DND-41 (cell line): ENCODE measurements around the gene STT3B.
"Not testable (repeated sequence)": the region's sequence is repeated elsewhere in the genome, so short reads cannot be mapped to it uniquely, and the experiment has no call there.

Experiments used
- ATAC-seq: fragments of 200-7000 bp; cut with Tn5 transposase; 3 replicates; pipeline ENCODE4 v1.9.1; 2021; ENCODE audit warnings: low read depth; ENCODE audit not compliant: insufficient read depth
- DNase-seq: peaks from one replicate; pipeline ENCODE4 v3.0.0-alpha.2; 2020
- H2AFZ ChIP-seq: 2 replicates; pipeline ENCODE4 v1.6.0; 2012; ENCODE audit warnings: low read depth, low read length
- H3K27ac ChIP-seq: 2 replicates; pipeline ENCODE4 v1.5.1; 2012; ENCODE audit warnings: low read length, inconsistent platforms
- H3K27me3 ChIP-seq: fragments of 200-600 bp; sonication (generic); 2 replicates; pipeline ENCODE4 v1.6.0; 2012; ENCODE audit warnings: low read length, mild to moderate bottlenecking, inconsistent platforms; ENCODE audit not compliant: insufficient read depth, poor library complexity
- H3K36me3 ChIP-seq: 2 replicates; pipeline ENCODE4 v1.5.1; 2012; ENCODE audit warnings: low read length, inconsistent platforms; ENCODE audit not compliant: insufficient read depth
- H3K4me1 ChIP-seq: 2 replicates; pipeline ENCODE4 v1.5.1; 2012; ENCODE audit warnings: mild to moderate bottlenecking, low read length; ENCODE audit not compliant: insufficient read depth
- H3K4me2 ChIP-seq: 2 replicates; pipeline ENCODE4 v1.6.0; 2012; ENCODE audit warnings: mild to moderate bottlenecking, moderate library complexity, low read length, inconsistent platforms; ENCODE audit not compliant: insufficient read depth
- H3K4me3 ChIP-seq, 2 experiments: fragments of 200-600 bp in 1 of 2; shearing (Covaris generic) in 1 of 2; 2 replicates each; pipeline ENCODE4 v1.5.1; 2012 to 2016; ENCODE audit warnings: inconsistent platforms in 2 of 2, low read length in 2 of 2, mild to moderate bottlenecking in 2 of 2, low read depth in 1 of 2, moderate library complexity in 1 of 2
- H3K79me2 ChIP-seq: 2 replicates; pipeline ENCODE4 v1.6.0; 2012; ENCODE audit warnings: low read length, inconsistent platforms; ENCODE audit not compliant: insufficient read depth
- H3K9ac ChIP-seq: 2 replicates; pipeline ENCODE4 v1.6.0; 2012; ENCODE audit warnings: low read depth, mild to moderate bottlenecking, inconsistent platforms, low read length, moderate library complexity
- H3K9me3 ChIP-seq: 2 replicates; pipeline ENCODE4 v1.5.1; 2012; ENCODE audit warnings: low read length, moderate library complexity, mild to moderate bottlenecking, inconsistent platforms; ENCODE audit not compliant: insufficient read depth, severe bottlenecking
- H4K20me1 ChIP-seq: 2 replicates; pipeline ENCODE4 v1.6.0; 2012; ENCODE audit warnings: low read length; ENCODE audit not compliant: insufficient read depth
- CTCF ChIP-seq: IDR thresholded peaks from 2 replicates; pipeline ENCODE4 v1.5.1; 2012; ENCODE audit warnings: borderline replicate concordance, low read length, moderate library complexity, mild to moderate bottlenecking; ENCODE audit not compliant: poor library complexity, severe bottlenecking; ENCODE audit errors: extremely low read depth
- EZH2 ChIP-seq: IDR thresholded peaks from 3 replicates; pipeline ENCODE4 v1.6.1; 2012; ENCODE audit warnings: borderline replicate concordance, low read depth, mild to moderate bottlenecking, moderate library complexity, low read length, inconsistent platforms; ENCODE audit not compliant: severe bottlenecking

Gene STT3B

GRCh38 chr3:31505371-31506048 lies 27.2 kb upstream of the STT3B start:
- TF ChIP-seq CTCF (no peak), EZH2 (no peak)
- Histone ChIP-seq H3K36me3 (no peaks in the 10 kb centered on the region), H3K27me3 (no peaks in the 10 kb centered on the region), H3K27ac (peak overlapping the region; percentile 23; the same call in 1 of the 2 replicates), H3K4me3 (no peak overlapping the region), H3K9me3 (no peaks in the 10 kb centered on the region), H3K9ac (no peak overlapping the region), H3K4me2 (no peak overlapping the region; the same call in 1 of the 2 replicates), H3K4me1 (peaks cover 32% of the 10 kb centered on the region), H4K20me1 (no peaks in the 10 kb centered on the region), H2AFZ (peak overlapping the region; percentile 28), H3K79me2 (no peaks in the 10 kb centered on the region)
- no peak for DNase-seq
- peak; percentile 73 for ATAC-seq

- not testable (repeated sequence) for H3K79me2 ChIP-seq, H3K36me3 ChIP-seq, H3K4me2 ChIP-seq, H4K20me1 ChIP-seq, H3K9me3 ChIP-seq, ATAC-seq, H3K27ac ChIP-seq, H3K9ac ChIP-seq, H3K4me3 ChIP-seq, H3K27me3 ChIP-seq, DNase-seq
- Histone ChIP-seq H3K4me1 (peaks cover 32% of the 10 kb centered on the region), H2AFZ (0 out of 2 replicates have a peak overlapping the region, but pooled peaks have one; percentile 21)
These were observed 26.2 kb upstream of the STT3B start for GRCh38 chr3:31506515-31506914.

- Histone ChIP-seq H3K36me3 (no peaks in the 10 kb centered on the region), H3K4me2 (no peak overlapping the region), H3K4me1 (peaks cover 32% of the 10 kb centered on the region), H3K79me2 (no peaks in the 10 kb centered on the region), H2AFZ (no peak overlapping the region), H3K4me3 (no peak overlapping the region), H3K27ac (no peak overlapping the region), H3K27me3 (no peaks in the 10 kb centered on the region), H3K9me3 (no peaks in the 10 kb centered on the region), H3K9ac (no peak overlapping the region), H4K20me1 (no peaks in the 10 kb centered on the region)
- DNase-seq, result no peak
- TF ChIP-seq CTCF (no peak), EZH2 (no peak)
- ATAC-seq, result peak; percentile 51
These were observed 24.1 kb upstream of the STT3B start for GRCh38 chr3:31508452-31509146.

GRCh38 chr3:31509147-31509728 lies 23.5 kb upstream of the STT3B start:
- no peaks in the 10 kb centered on the region for H3K79me2 ChIP-seq
- no peaks in the 10 kb centered on the region for H4K20me1 ChIP-seq
- H3K27ac ChIP-seq, result no peak overlapping the region
- H3K27me3 ChIP-seq, result no peaks in the 10 kb centered on the region
- no peak for TF ChIP-seq EZH2
- TF ChIP-seq CTCF, result no peak
- no peaks in the 10 kb centered on the region for H3K9me3 ChIP-seq
- ATAC-seq (peak; percentile 20; the same call in 1 of the 3 replicates), DNase-seq (no peak)
- H3K9ac ChIP-seq, result no peak overlapping the region
- no peak overlapping the region for H3K4me3 ChIP-seq
- H3K36me3 ChIP-seq, result no peaks in the 10 kb centered on the region
- H3K4me2 ChIP-seq, result no peak overlapping the region
- H3K4me1 ChIP-seq, result peaks cover 32% of the 10 kb centered on the region
- H2AFZ ChIP-seq, result no peak overlapping the region
